Stimulated activated CD8-positive, alpha-beta memory T cell treated with anti-CD3 and anti-CD28 coated beads, Interleukin-7, amount 100 ng/mL, for 48 hours (primary cell): ENCODE data around the gene ADGRL3.
"Not testable (repeated sequence)": the region's sequence is repeated elsewhere in the genome, so short reads cannot be mapped to it uniquely, and the experiment has no call there.

Source experiments
- DNase-seq, 2 donors: peaks; one replicate each; pipeline ENCODE4 v3.0.0-alpha.2; 2020; ENCODE audit warnings: low read depth in 1 of 2; ENCODE audit errors: extremely low read depth in 1 of 2

ADGRL3 gene

GRCh38 chr4:61596606-61597340, 396.6 kb downstream of the ADGRL3 start:
- DNase-seq, result no peak

DNA sequence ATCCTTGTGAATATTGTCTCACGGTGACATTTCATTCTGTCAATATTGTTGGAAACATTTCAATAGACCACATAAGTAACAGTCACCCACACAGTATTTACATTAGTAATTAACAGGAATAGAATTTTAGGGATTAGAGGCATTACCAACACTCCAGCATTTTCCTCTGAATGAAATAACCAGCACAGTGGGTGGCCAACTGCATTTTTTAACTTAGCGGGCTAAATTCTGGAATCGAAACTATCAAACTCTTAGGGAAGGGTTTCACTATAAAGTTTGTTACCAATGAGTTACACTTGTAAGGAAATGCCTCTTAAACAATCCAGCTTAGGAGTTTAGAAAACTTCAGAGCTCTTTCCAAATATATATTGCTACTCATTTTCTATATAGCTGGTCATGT, 403.0 kb downstream of the ADGRL3 start:
- DNase-seq, result no peak

DNA sequence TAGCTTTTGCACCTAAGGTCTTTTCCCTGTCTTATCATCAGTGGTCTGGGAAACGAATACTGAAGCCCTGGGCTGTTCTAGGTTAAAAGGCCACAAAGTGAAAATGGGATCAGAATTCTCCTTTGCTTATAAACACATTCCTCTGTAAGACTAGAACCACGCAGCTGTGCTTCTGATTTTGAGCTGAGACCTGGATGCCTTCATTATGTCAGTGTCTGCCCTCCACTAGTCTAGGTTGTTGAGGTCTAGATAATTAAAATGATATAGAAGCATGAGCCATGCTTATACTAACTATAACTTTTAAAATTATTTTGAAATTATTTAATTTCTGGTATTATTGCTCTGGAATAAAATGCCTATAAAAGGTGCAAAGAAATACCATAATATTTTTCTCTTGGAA, 403.9 kb downstream of the ADGRL3 start:
- DNase-seq, result no peak

DNA sequence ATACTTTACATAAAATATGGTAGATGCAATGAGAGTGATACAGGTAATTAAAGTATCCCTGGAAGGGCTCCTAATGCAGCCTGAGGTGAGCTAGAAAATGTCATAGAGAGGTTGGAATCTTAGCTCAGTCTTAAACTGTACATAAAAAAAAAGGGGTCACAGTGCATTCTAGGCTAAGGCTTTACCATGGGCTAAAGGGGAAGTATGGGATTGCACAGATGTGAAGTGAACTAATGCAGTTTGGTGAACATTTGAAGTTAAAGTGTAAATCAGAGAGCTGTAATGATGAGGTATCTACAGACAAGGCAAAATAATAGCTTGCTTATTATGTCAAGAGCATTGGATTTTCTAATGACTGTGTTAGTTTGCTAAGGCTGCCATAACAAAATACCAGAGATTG, 405.9 kb downstream of the ADGRL3 start:
- DNase-seq, result no peak

DNA sequence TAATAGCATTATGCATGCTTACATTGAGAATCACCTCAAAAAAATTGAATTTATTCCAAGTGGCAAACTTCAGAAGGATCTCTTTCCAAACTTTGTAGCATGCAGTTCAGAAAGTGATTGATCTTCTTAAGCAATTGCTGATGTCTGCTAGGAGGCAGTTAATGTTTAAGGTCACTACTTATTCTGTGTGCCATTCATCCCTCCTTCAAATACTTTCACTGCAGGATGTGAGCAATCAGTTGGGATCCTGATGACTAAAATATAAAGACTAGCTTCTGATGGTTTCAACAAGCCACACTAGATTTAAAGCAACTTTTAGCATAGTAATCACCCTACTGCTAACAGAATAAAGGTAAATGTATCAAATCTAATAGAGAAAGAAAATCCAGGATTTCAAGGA, 414.1 kb downstream of the ADGRL3 start:
- DNase-seq, result no peak

DNA sequence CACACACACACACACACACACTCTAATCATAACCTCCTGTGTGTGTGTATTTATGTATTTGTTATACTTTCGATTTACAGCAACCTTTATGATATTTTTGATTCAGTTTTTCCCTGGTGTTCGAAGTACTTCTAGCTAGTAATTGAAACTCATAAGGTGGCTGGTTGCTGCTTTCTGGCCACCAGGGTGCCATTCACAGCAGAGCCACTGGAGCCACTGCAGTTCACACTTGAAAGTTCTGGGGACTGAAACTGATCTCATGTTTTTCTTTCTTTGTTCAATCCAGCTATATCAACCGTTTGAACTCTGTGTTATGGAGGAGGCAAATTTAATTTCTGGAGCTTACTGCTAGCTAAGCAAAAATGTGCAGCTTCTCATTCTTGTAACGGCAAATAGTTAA, 419.4 kb downstream of the ADGRL3 start:
- DNase-seq, result no peak

- DNase-seq, result no peak
Measured at GRCh38 chr4:61628282-61628681, 428.2 kb downstream of the ADGRL3 start.

DNA sequence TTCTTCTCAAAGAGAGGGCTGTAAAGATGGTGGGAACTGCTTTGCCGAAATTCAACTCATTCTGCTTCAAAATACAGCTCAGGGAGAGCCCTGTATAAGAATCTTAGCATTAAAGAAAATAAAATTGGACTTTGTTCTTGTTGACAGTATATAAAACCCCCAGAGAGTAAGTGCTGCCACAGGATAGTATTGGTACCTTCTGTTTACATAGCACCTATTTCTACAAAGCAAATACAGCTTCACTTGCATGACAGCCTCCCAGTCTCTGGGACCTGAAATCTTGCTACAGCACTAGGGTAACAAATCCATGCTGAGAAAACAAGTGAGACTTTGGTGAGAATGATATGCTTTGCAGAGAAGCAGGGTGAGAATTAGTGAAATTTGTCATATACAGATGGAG, 428.6 kb downstream of the ADGRL3 start:
- no peak for DNase-seq

GRCh38 chr4:61630548-61630947, 430.4 kb downstream of the ADGRL3 start:
- no peak for DNase-seq

DNA sequence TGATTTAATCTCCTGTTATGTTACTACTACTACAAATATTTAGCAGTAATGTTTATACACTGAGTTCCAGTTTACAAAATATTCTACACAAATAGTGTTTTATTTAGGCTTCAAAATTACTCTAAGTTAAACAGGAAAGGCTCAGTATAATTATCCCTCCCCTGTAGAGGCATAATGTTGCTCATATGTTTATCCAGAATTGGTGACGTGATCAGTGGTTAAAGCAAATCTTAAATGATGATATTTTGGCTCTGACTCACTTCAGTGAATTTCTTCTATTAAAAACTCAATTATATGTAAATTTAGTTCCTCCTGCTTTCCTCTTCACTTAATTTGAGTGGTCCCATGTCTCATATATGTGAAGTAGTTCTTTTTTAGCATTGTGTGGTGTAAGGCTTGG, 438.5 kb downstream of the ADGRL3 start:
- DNase-seq, result no peak

GRCh38 chr4:61646746-61647350, 446.7 kb downstream of the ADGRL3 start:
- not testable (repeated sequence) for DNase-seq

GRCh38 chr4:61648264-61648663, 448.1 kb downstream of the ADGRL3 start:
- no peak for DNase-seq

DNA sequence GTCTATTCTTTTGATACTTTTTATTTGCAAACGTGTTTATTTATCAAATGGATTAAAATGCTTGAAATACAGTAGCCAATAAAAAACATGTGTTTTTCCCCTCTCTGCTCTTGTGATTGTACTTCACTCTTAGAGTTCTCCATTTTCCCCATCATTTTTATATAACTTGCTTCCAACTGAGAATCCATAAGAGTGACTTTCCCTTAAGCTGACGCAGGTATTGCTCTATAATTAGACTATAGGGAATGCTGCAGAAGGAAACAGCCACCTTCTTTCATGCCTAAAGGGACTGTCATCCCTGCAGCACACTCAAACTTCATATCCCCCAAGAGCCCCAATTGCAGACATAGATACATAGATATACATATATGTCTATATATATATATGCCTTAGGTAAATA, 456.9 kb downstream of the ADGRL3 start:
- DNase-seq, result no peak

- DNase-seq, result no peak
Measured at GRCh38 chr4:61661960-61662359, 461.8 kb downstream of the ADGRL3 start.

DNA sequence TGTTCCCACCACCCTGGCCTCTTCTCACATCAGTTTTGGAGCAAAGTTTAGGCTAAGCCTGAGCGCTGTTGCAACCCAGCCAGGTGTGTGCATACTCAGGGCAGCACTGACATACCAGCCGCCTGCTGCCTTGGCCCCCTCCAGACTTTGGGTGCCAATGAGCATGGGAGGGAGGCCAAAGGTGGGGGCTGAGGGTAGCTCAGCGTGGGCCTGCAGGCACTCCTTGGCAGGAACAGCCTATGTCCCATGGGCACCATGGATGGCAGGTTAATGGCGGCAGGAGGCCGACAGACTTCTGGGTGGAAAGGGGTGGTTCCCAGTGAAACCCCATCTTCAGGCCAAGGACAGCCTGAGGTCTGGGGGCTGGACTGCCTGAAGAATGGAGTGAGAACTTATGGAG, 462.2 kb downstream of the ADGRL3 start:
- DNase-seq, result no peak

- DNase-seq, result no peak
Measured at GRCh38 chr4:61663310-61663709, 463.2 kb downstream of the ADGRL3 start.

GRCh38 chr4:61665649-61666048, 465.5 kb downstream of the ADGRL3 start:
- no peak for DNase-seq

GRCh38 chr4:61666244-61666643, 466.1 kb downstream of the ADGRL3 start:
- DNase-seq, result no peak

GRCh38 chr4:61671599-61671998, 471.5 kb downstream of the ADGRL3 start:
- no peak for DNase-seq

GRCh38 chr4:61675464-61675863, 475.3 kb downstream of the ADGRL3 start:
- DNase-seq, result no peak

DNA sequence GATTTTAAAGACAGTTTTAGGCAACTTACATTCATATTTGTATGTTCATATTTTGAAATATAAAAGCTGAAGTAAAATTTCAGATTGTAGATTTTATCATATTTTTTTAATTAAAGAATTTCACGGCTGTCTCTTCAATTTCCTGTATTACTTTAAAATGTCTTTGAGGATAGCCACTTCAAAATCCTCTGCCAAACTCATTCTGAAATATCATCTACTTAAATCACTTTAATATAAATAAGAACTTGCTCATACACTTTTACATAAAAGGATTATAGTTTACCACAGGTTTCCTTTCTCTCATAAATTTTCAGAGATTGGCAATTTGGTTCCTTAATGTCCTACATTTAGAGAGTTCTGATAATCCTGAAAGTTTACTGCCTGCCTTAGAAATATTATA, 478.2 kb downstream of the ADGRL3 start:
- DNase-seq, result no peak

DNA sequence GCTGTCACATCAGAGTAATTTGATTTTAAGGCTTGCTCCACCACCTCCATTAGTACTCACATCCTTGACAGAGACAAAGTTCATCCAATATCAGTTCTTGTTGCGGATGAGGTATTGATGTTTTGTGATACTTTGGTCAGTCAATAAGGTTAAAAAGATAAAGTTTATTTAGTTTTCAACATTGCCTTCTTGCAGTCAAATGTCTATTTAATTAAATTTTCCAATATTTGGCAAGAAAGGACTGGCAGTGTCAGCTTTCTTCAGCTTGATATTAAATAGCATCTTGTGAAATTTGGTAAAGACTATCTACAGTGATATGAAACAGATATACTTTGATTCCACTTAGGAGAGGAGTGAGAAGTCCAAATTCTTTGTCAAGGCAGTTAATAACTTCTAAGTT, 493.4 kb downstream of the ADGRL3 start:
- DNase-seq, result no peak

DNA sequence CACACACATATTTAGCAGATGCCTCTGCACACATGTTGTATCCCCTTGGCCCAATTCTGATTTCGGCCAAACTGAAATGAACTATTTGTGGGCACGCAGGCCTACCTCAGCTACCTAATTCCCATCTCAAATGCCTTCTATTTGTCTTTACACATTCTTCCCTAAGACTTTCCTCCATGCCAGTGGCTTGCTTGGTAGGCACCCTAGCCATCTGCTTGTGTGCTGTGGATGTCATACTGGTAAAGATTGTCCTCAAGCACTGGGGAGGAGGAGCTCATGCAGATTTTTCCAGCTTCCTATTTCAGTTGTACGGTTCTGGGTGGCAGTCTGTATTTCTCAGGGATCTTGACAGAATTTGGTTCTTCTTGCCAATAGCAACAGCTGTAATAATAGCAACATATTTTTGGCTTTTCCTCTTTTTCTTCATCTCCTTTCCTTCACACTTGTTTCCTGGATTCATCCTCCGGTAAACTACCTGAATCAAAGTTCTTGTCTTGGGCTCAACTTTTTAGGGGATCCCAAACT, 514.3 kb downstream of the ADGRL3 start:
- DNase-seq, result no peak
